ENCODE results near the gene PLXNA4.

PLXNA4 gene

DNA sequence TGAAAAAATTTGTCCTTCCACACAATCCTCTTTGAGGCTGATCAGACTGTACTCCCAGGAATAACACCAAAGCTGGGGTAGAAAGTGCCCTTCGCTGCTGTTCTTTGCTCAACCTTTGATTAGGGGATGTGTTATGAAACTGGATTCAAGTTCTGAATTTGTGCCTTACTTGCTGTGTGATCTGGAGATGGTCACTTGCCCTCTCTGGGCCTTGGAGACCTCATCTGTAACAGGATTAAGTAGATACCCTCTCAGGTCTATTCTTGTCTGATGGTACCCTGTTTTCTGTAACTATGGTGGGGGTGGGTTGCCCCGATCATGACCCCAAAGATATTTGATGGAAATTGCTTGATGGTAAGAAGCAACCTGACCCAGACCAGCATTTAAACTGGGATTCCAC lies 368.5 kb downstream of the PLXNA4 start:
- DNase-seq: no peak
- Mint-ChIP-seq H3K4me3 (no peak overlapping the region), H3K9me3 (no peaks in the 10 kb centered on the region), H3K36me3 (ENCODE audit: low read depth) (no peaks in the 10 kb centered on the region), H3K4me1 (ENCODE audit: low read depth) (no peaks in the 10 kb centered on the region), H3K27me3 (no peaks in the 10 kb centered on the region), H3K27ac (no peak overlapping the region)

DNA sequence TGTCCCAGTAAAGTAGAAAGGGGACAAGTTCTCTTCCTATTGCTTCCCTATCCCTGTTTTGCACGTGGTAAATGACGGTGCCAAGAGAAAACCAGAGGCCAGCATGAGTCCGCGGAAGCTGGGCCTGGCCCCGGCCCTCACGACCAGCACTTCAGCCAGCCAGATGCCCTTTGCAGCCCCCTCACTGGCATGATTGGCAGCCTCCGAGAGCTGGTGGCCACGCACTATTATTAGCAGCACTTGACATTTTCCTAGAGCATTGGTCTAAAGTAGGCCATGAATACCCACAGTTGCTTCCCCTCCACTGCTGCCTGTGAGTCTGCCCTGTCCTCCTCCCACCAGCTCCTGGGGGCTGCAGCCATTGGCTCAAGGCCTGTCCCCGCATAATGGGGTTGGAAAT lies 369.1 kb downstream of the PLXNA4 start:
- H3K27me3 Mint-ChIP-seq: no peaks in the 10 kb centered on the region
- no peak overlapping the region for H3K27ac Mint-ChIP-seq
- H3K4me3 Mint-ChIP-seq: no peak overlapping the region
- H3K4me1 Mint-ChIP-seq (ENCODE audit: low read depth): no peaks in the 10 kb centered on the region
- no peaks in the 10 kb centered on the region for H3K9me3 Mint-ChIP-seq
- no peak for DNase-seq
- no peaks in the 10 kb centered on the region for H3K36me3 Mint-ChIP-seq (ENCODE audit: low read depth)

DNA sequence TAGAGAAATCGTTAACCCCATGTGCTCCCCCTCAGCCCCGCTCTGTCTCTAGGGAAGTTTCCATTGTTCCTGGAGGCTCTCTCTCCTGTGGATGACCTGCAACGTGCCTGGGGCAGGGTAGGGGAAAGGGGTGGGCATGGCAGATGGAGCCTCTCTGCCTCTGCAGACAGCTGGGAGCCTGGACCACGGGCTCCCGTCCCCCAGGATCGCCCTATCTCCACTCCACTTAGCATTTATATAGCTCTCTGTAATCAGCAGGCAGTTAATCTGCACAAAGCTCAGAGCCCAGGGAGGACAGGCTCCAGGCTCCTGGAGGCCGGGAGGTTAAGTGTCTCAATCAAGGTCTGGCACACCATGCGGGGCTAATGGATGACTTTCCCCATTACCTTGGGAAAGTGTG lies 369.7 kb downstream of the PLXNA4 start:
- H3K4me3 Mint-ChIP-seq: no peak overlapping the region

DNA sequence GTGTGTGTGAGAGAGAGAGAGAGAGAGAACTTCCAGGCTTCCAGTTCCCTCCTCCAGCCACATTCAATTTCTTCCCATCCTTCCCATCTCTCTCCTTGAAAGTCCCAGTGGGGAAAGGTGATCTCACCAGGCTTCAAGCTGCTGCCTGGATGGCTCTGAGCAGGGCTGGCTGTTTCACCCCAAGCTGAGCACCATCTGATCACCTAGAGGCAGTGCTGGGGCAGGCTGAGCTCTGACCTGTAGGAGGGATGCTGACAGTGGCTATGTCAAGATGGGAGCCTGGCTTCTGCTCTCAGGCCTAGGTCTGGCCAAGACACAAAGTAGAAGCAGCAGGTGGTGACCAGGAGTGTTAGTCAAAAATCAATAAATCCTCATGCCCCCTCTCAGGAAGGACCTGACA lies 370.8 kb downstream of the PLXNA4 start:
- Mint-ChIP-seq H3K27me3 (no peaks in the 10 kb centered on the region), H3K9me3 (no peaks in the 10 kb centered on the region), H3K36me3 (ENCODE audit: low read depth) (no peaks in the 10 kb centered on the region), H3K4me3 (no peak overlapping the region), H3K27ac (no peak overlapping the region), H3K4me1 (ENCODE audit: low read depth) (no peaks in the 10 kb centered on the region)
- DNase-seq: no peak

More for the DNA sequence above, 369.7 kb downstream of the PLXNA4 start:
- Mint-ChIP-seq H3K9me3 (no peaks in the 10 kb centered on the region), H3K27me3 (no peaks in the 10 kb centered on the region), H3K27ac (no peak overlapping the region), H3K36me3 (ENCODE audit: low read depth) (no peaks in the 10 kb centered on the region), H3K4me1 (ENCODE audit: low read depth) (no peaks in the 10 kb centered on the region)
- no peak for DNase-seq

DNA sequence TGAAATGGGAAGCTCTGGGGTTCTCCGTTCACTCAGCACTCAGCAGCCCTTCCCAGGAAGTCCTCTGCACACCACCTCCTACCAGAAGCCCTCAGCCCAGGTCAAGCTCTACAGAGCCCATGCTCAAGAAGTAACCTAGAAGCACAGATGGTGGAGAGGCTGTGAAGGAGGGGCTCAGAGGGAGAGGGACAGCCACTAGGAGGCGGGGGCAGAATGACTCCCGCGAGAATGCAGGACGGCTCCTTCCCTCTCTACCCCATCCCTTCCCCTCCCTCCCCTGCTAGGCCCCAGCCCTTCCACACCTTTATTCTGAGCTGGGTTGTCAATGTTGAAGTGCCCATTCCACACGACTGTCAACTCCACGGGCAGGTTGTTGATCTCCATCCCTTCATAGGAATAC lies 373.2 kb downstream of the PLXNA4 start:
- DNase-seq: no peak
- Mint-ChIP-seq H3K4me1 (ENCODE audit: low read depth) (no peaks in the 10 kb centered on the region), H3K36me3 (ENCODE audit: low read depth) (no peaks in the 10 kb centered on the region), H3K4me3 (no peak overlapping the region), H3K9me3 (no peaks in the 10 kb centered on the region), H3K27me3 (no peaks in the 10 kb centered on the region), H3K27ac (no peak overlapping the region)

DNA sequence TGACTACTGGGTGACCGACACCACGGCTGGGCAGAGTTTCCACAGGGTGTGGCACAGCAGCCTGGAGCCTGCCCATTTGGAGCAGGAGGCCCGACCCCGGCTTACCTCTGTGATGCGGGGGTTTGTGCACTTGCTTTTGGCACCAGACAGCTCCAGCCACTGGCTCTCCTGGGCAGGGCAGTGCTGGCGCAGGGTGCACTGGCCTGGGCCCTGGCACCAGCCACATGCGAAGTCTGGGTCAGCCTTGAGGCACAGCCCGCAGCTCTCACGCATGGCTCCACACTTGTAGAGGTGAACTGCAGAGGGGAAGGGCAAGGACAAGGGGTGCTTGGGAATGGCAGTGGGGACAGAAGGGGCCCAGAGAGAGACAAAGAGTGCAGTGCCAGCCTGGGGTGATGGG lies 373.7 kb downstream of the PLXNA4 start:
- Mint-ChIP-seq H3K36me3 (ENCODE audit: low read depth) (no peaks in the 10 kb centered on the region), H3K27ac (no peak overlapping the region), H3K4me1 (ENCODE audit: low read depth) (no peaks in the 10 kb centered on the region), H3K27me3 (no peaks in the 10 kb centered on the region), H3K9me3 (no peaks in the 10 kb centered on the region), H3K4me3 (no peak overlapping the region)
- no peak for DNase-seq

DNA sequence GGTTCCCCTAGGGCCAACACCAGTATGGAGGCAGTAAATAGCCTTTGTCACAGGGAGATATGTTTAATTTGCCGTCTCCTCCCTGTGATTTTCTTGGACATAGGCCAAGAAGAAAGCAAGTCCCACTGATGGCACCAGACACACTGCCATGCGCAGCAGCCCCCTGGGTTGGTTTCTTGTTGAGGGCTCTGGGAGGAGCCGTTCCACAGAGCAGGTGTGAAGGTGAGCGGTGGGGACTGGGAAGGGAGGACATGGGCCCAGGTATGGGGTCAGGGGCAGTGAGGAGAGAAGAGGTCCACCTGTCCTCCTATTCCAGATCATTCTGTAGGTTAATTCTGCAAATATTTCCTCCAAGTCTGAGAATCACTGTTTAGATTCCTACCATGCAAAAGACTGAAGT lies 376.1 kb downstream of the PLXNA4 start:
- DNase-seq: no peak
- Mint-ChIP-seq H3K4me3 (no peak overlapping the region), H3K27me3 (no peaks in the 10 kb centered on the region), H3K27ac (no peak overlapping the region), H3K36me3 (ENCODE audit: low read depth) (no peaks in the 10 kb centered on the region), H3K9me3 (no peaks in the 10 kb centered on the region), H3K4me1 (ENCODE audit: low read depth) (no peaks in the 10 kb centered on the region)

DNA sequence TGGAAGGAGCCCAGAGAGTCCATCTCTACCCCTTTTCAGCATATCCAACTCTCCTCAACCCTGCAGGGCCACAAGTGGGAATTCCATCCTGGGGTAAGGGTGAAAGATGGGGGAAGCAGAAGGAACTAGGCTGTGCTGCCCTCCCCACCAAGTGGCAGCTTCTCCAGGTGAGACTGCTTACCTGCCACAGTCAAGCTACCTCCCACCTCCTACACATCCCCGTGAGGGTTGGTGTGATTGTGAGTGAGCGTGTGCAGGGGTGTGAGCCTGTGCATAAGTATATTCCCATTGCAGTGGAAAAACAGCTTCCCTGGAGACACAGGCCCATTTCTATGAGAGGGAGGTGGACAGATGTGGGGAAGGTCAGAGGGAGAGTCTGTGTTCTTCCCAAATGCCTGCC lies 376.6 kb downstream of the PLXNA4 start:
- DNase-seq: no peak
- no peaks in the 10 kb centered on the region for H3K9me3 Mint-ChIP-seq
- H3K27ac Mint-ChIP-seq: no peak overlapping the region
- H3K27me3 Mint-ChIP-seq: no peaks in the 10 kb centered on the region
- no peaks in the 10 kb centered on the region for H3K36me3 Mint-ChIP-seq (ENCODE audit: low read depth)
- H3K4me1 Mint-ChIP-seq (ENCODE audit: low read depth): no peaks in the 10 kb centered on the region
- H3K4me3 Mint-ChIP-seq: no peak overlapping the region

DNA sequence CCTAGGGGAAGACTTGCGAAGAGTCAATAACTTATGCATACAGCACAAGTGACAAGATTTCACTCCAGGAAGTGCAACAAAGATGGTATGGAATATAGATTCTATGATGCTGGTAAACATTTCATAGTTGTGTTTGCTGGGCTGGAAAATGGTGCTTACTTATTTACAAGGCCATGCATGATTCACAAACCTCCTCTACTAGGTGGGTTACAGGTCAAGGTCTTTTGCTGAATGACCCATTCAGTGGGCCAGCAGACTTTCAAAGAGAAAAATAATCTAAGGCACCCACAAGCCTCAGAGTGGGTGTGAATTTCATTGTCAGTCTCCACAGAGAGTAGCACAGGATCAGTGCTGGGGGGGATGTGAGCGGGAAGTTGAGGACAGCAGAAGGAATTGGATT lies 378.5 kb downstream of the PLXNA4 start:
- Mint-ChIP-seq H3K27ac (no peak overlapping the region), H3K9me3 (no peaks in the 10 kb centered on the region), H3K4me1 (ENCODE audit: low read depth) (no peaks in the 10 kb centered on the region), H3K4me3 (no peak overlapping the region), H3K27me3 (no peaks in the 10 kb centered on the region), H3K36me3 (ENCODE audit: low read depth) (no peaks in the 10 kb centered on the region)
- no peak for DNase-seq

DNA sequence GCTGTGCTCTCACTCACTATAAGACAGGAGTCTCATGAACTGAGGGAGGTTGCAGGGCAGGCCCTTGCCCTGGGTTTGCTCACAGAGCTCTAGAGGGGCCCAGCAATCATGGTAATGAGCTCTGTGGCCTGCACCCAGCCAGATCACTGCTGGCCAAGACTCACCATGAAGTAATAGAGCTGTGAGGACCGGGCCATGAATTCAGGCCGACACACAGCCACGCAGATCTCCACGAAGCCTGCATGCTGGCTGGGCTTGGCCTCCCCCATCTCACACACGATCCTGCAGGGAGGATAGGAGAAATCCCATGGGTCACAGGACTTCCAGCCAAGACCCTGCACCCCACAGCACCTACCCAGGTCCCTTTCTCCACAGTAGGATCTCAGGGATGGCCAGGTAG lies 382.4 kb downstream of the PLXNA4 start:
- DNase-seq: no peak
- Mint-ChIP-seq H3K4me1 (ENCODE audit: low read depth) (no peaks in the 10 kb centered on the region), H3K27me3 (peaks cover 2% of the 10 kb centered on the region), H3K4me3 (no peak overlapping the region), H3K9me3 (no peaks in the 10 kb centered on the region), H3K36me3 (ENCODE audit: low read depth) (no peaks in the 10 kb centered on the region), H3K27ac (no peak overlapping the region)

DNA sequence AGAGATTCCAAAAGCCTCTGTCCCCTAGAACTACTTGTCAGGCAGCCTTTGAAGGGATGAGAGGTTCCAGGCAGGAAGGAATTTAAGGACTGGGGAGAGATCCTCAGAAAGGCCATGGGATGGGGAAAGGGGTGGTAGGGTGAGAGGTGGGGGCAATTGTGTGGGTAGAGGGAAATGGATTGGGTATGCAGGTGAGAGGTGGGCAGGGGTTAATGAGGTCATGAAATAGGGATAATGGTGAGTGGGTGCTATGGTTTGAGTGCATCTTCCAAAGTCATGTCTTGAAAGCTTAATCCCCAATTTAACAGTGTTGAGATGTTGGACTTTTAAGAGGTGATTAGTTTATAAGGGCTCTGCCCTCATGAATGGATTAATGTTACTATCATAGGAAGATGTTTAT lies 383.5 kb downstream of the PLXNA4 start:
- no peak for DNase-seq
- H3K36me3 Mint-ChIP-seq (ENCODE audit: low read depth): no peaks in the 10 kb centered on the region
- H3K4me3 Mint-ChIP-seq: no peak overlapping the region
- H3K9me3 Mint-ChIP-seq: no peaks in the 10 kb centered on the region
- H3K4me1 Mint-ChIP-seq (ENCODE audit: low read depth): no peaks in the 10 kb centered on the region
- peaks cover 2% of the 10 kb centered on the region for H3K27me3 Mint-ChIP-seq
- no peak overlapping the region for H3K27ac Mint-ChIP-seq

DNA sequence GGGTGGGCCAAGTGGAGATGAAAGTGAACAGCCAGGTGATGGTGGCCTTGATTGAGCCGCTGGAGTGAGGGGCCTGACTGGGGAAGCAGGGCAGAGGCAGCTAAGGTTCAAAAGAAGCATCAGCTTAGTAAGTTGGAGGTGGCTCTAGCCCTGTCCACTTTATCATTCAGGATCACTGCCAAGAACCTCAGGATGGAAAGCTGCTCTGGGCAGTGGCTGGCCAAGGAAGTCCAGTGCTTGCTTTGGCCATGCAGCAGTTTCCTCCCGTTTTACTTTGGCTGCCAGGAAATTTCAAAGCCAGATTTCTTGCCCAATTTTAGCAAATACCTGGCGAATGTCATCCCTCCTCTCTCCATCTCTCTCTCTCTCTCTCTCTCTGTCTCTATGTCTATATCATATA lies 384.9 kb downstream of the PLXNA4 start:
- Mint-ChIP-seq H3K27me3 (peaks cover 2% of the 10 kb centered on the region), H3K4me3 (no peak overlapping the region), H3K27ac (no peak overlapping the region), H3K9me3 (peaks cover 9% of the 10 kb centered on the region), H3K36me3 (ENCODE audit: low read depth) (no peaks in the 10 kb centered on the region), H3K4me1 (ENCODE audit: low read depth) (no peaks in the 10 kb centered on the region)
- no peak for DNase-seq

DNA sequence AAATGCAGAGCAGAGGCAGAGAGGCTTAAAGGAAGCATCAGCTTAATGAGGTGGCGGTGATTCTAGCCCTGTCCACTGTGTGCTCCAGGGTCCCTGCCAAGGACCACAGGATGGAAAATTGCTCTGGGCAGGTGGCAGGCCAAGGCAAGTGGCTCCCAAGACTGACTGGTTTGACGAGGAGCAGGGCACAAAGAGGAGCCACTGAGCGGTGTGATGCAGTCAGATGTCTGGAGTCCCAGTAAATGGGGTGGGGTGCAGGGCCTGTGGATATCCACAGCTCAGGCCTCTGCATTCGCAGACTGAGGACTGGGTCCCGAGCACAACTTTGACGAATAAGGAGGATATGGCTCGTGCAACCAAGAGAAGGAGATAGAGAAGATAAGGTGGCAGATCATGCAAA lies 385.6 kb downstream of the PLXNA4 start:
- no peak for DNase-seq
- no peaks in the 10 kb centered on the region for H3K36me3 Mint-ChIP-seq (ENCODE audit: low read depth)
- H3K27ac Mint-ChIP-seq: no peak overlapping the region
- peaks cover 2% of the 10 kb centered on the region for H3K27me3 Mint-ChIP-seq
- H3K4me1 Mint-ChIP-seq (ENCODE audit: low read depth): no peaks in the 10 kb centered on the region
- peaks cover 9% of the 10 kb centered on the region for H3K9me3 Mint-ChIP-seq
- H3K4me3 Mint-ChIP-seq: no peak overlapping the region

DNA sequence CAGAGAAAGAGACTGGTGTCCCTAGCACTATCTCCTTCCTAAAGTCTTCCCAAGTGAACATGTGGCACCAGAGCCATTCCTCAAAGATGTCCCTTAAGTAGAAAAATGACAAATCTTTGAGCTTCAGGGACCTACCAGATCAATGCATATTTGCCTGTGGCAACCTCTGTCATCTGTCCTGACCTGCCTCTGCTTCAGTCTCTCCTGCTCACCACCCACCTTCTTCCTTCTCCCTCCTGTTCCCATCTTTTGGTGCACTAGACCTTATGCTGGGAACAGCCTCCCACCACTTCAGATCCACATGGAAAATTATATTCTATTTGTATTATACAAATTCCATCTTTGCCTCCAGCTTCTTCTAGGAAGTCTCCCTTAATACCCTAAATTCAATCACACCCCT lies 386.4 kb downstream of the PLXNA4 start:
- Mint-ChIP-seq H3K36me3 (ENCODE audit: low read depth) (no peaks in the 10 kb centered on the region), H3K27me3 (peaks cover 2% of the 10 kb centered on the region), H3K9me3 (peaks cover 9% of the 10 kb centered on the region), H3K27ac (no peak overlapping the region), H3K4me1 (ENCODE audit: low read depth) (no peaks in the 10 kb centered on the region), H3K4me3 (no peak overlapping the region)
- DNase-seq: no peak

DNA sequence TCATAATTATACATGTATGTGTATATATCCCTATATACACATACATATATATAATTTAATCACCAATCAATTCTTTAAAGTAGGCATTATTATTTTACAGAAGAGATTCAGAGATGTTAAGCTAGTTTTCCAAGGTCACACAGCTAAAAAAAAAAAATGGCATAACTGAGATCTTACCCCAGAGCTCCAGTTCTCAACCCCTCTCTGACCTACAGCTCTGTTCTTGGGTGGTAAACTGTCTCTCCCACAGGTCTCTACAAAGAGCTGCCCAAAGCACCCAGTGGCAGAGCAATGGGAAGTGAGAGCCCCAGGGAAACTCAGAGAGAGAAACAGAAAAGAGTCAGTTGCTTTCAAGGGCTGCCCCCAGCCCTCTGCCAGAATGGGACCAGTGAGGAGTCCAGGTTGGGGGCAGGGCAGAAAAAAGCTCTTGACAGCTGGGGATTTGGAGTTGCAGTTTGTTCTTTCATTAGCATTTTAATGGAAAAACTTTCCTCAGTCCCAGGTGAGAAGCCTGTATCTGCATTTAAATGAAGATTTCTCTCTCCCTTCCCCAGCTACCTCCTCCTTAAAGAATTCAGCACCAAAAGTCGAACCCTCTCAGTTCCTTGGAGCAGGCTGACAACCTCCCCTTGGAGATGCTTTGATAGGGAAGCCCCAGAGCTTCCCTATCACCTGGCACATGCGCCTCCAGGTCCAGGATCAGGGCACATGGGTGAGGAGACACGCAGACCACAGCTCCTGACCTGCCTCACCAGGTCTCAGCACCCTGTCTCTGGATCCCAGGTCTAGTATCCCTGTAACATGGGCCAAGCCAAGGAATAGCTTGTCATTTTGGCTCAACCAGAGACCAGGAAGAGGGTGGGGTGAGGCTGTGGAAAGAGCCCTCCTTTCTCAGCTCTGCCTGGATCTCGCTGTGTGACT lies 388.1 kb downstream of the PLXNA4 start:
- H3K4me3 Mint-ChIP-seq: no peak overlapping the region
- H3K9me3 Mint-ChIP-seq: peaks cover 9% of the 10 kb centered on the region
- H3K27me3 Mint-ChIP-seq: peaks cover 2% of the 10 kb centered on the region

DNA sequence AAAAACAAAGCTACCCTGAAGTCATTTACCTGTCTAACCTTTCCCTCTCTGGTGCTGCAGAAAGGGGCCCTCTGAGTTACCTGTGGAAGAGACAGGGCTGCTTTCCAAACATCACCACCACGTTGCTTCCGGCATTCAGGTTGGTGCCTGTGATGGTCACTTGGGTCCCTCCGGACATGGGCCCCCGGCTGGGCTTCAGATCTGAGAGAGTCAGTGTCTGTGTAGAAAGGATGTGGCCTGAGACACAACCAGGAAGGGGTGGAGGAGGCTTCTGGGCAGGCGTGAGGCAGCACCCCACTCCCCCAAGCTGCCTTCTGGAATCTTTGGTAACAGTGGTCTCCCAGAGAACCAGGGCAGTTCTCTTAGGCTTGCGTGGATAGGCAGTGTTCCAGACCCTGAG lies 388.9 kb downstream of the PLXNA4 start:
- Mint-ChIP-seq H3K27me3 (peaks cover 2% of the 10 kb centered on the region), H3K4me3 (no peak overlapping the region), H3K9me3 (peaks cover 9% of the 10 kb centered on the region), H3K4me1 (ENCODE audit: low read depth) (no peaks in the 10 kb centered on the region), H3K27ac (no peak overlapping the region), H3K36me3 (ENCODE audit: low read depth) (no peaks in the 10 kb centered on the region)
- DNase-seq: no peak

More for the DNA sequence above, 388.1 kb downstream of the PLXNA4 start:
- DNase-seq: no peak
- Mint-ChIP-seq H3K36me3 (ENCODE audit: low read depth) (no peaks in the 10 kb centered on the region), H3K4me1 (ENCODE audit: low read depth) (no peaks in the 10 kb centered on the region), H3K27ac (no peak overlapping the region)
